IMR-90 (cell line): ENCODE results near the gene PRTFDC1. TPM values are rescaled to one million over a fixed set of nuclear protein-coding genes. Genes with fewer than 3 reads are reported as not detected.

Experiments
- ATAC-seq: fragments of 200-7000 bp; cut with Tn5 transposase; 2 replicates; pipeline ENCODE4 v1.9.1; 2020; ENCODE audit warnings: low read depth, mild to moderate bottlenecking, moderate library complexity
- BruUV-seq: library from RNA; stranded (reverse); fragments of 400-500 nt; replicated peaks from 2 replicates; lab custom pipeline; 2021; lab: Mats Ljungman, UMichigan
- CTCF ChIA-PET: fragments of 300-600 bp; formaldehyde crosslinking; extraction: SDS; loops from one replicate; lab custom pipeline; 2021; ENCODE audit warnings: antibody characterized with exemption; lab: Yijun Ruan, JAX
- POLR2A ChIA-PET: fragments of 300-600 bp; sonication (Branson Sonifier 250); formaldehyde crosslinking; loops from one replicate; lab custom pipeline; 2022; ENCODE audit warnings: antibody characterized with exemption; ENCODE audit not compliant: unreplicated experiment; lab: Charles Lee
- DNase-seq: peaks from one replicate; pipeline ENCODE4 v3.0.0; 2013
- H2AFZ ChIP-seq: replicated peaks from 2 replicates; pipeline ENCODE3; 2013; ENCODE audit warnings: low read length, mild to moderate bottlenecking; ENCODE audit not compliant: poor library complexity
- H2AK5ac ChIP-seq: 2 replicates; pipeline ENCODE4 v1.6.1; 2013; ENCODE audit warnings: low read depth, low read length, inconsistent platforms
- H2AK9ac ChIP-seq: replicated peaks from 2 replicates; pipeline ENCODE3; 2013; ENCODE audit warnings: mild to moderate bottlenecking, low read depth, low read length, moderate library complexity; ENCODE audit not compliant: poor library complexity
- H2BK120ac ChIP-seq: 2 replicates; pipeline ENCODE4 v1.6.1; 2013; ENCODE audit warnings: low read depth, low read length, inconsistent platforms
- H2BK15ac ChIP-seq: 3 replicates; pipeline ENCODE4 v1.6.1; 2013; ENCODE audit warnings: low read depth, low read length, inconsistent platforms
- H2BK20ac ChIP-seq: 2 replicates; pipeline ENCODE4 v1.6.1; 2013; ENCODE audit warnings: low read depth, mild to moderate bottlenecking, inconsistent platforms, low read length, moderate library complexity
- H2BK5ac ChIP-seq: 2 replicates; pipeline ENCODE4 v1.6.1; 2013; ENCODE audit warnings: mild to moderate bottlenecking, low read depth, low read length, inconsistent platforms; ENCODE audit not compliant: poor library complexity, severe bottlenecking
- H3K14ac ChIP-seq: replicated peaks from 2 replicates; pipeline ENCODE4 v1.6.1; 2013; ENCODE audit warnings: low read depth, low read length, inconsistent platforms
- H3K18ac ChIP-seq: 2 replicates; pipeline ENCODE4 v1.6.1; 2013; ENCODE audit warnings: low read depth, low read length, control low read depth
- H3K23ac ChIP-seq: 2 replicates; pipeline ENCODE4 v1.6.1; 2013; ENCODE audit warnings: low read depth, low read length, inconsistent platforms
- H3K27ac ChIP-seq: 2 replicates; pipeline ENCODE4 v1.5.1; 2013; ENCODE audit warnings: mild to moderate bottlenecking, control low read depth, low read length; ENCODE audit not compliant: insufficient read depth
- H3K27me3 ChIP-seq: 2 replicates; pipeline ENCODE4 v1.6.1; 2013; ENCODE audit warnings: low read length; ENCODE audit not compliant: control insufficient read depth, insufficient read depth
- H3K36me3 ChIP-seq: 2 replicates; pipeline ENCODE4 v1.6.1; 2013; ENCODE audit warnings: low read length, mixed read lengths; ENCODE audit not compliant: control insufficient read depth, insufficient read depth
- H3K4ac ChIP-seq: 2 replicates; pipeline ENCODE4 v1.6.1; 2013; ENCODE audit warnings: low read depth, low read length, inconsistent platforms
- H3K4me1 ChIP-seq: 2 replicates; pipeline ENCODE4 v1.6.1; 2013; ENCODE audit warnings: low read length, mixed read lengths; ENCODE audit not compliant: control insufficient read depth, insufficient read depth
- H3K4me2 ChIP-seq: 2 replicates; pipeline ENCODE4 v1.6.1; 2013; ENCODE audit warnings: low read depth, mild to moderate bottlenecking, control low read depth, low read length, moderate library complexity
- H3K4me3 ChIP-seq: 2 replicates; pipeline ENCODE4 v1.5.1; 2013; ENCODE audit warnings: low read depth, mild to moderate bottlenecking, control low read depth, low read length, moderate library complexity; ENCODE audit not compliant: insufficient read depth
- H3K56ac ChIP-seq: 2 replicates; pipeline ENCODE4 v1.6.1; 2013; ENCODE audit warnings: low read length, inconsistent platforms; ENCODE audit not compliant: insufficient read depth; ENCODE audit errors: extremely low read depth
- H3K79me1 ChIP-seq, 2 experiments: 2 replicates each; pipeline ENCODE4 v1.6.1; 2013; ENCODE audit warnings: low read length in 2 of 2, inconsistent platforms in 1 of 2, low read depth in 1 of 2
- H3K9ac ChIP-seq: 2 replicates; pipeline ENCODE4 v1.6.1; 2013; ENCODE audit warnings: low read depth, low read length, control low read depth
- H3K9me1 ChIP-seq: 2 replicates; pipeline ENCODE4 v1.6.1; 2013; ENCODE audit warnings: low read length, inconsistent platforms; ENCODE audit not compliant: insufficient read depth
- H3K9me3 ChIP-seq: 2 replicates; pipeline ENCODE4 v1.6.1; 2013; ENCODE audit warnings: low read length; ENCODE audit not compliant: control insufficient read depth, insufficient read depth
- H4K20me1 ChIP-seq: 2 replicates; pipeline ENCODE4 v1.6.1; 2013; ENCODE audit warnings: low read length, inconsistent platforms; ENCODE audit not compliant: insufficient read depth
- H4K5ac ChIP-seq: 2 replicates; pipeline ENCODE4 v1.6.1; 2013; ENCODE audit warnings: mild to moderate bottlenecking, low read depth, low read length, control low read depth
- H4K8ac ChIP-seq, 2 experiments: 2 replicates each; pipeline ENCODE4 v1.6.1; 2013; ENCODE audit warnings: low read depth in 2 of 2, low read length in 2 of 2, control low read depth in 1 of 2, inconsistent platforms in 1 of 2
- H4K91ac ChIP-seq: 2 replicates; pipeline ENCODE4 v1.6.1; 2013; ENCODE audit warnings: low read depth, low read length, inconsistent platforms; ENCODE audit not compliant: insufficient read depth
- CEBPB ChIP-seq: IDR thresholded peaks from 2 replicates; pipeline ENCODE4 v1.6.1; 2012; ENCODE audit warnings: low read depth, low read length, improper control_type of control experiment
- CHD1 ChIP-seq: IDR thresholded peaks from 2 replicates; pipeline ENCODE4 v1.6.1; 2012; ENCODE audit warnings: low read depth, low read length, improper control_type of control experiment
- CTCF ChIP-seq: conservative IDR thresholded peaks from 2 replicates; pipeline ENCODE4 v1.5.1; 2012; ENCODE audit warnings: mild to moderate bottlenecking, low read depth, low read length, improper control_type of control experiment
- FOS ChIP-seq: fragments of 150-350 bp; IDR thresholded peaks from 2 replicates; pipeline ENCODE4 v1.6.1; 2016; ENCODE audit warnings: low read depth, low read length
- MXI1 ChIP-seq: IDR thresholded peaks from 2 replicates; pipeline ENCODE4 v1.6.1; 2012; ENCODE audit warnings: low read depth, mild to moderate bottlenecking, low read length, moderate library complexity, borderline replicate concordance
- NFE2L2 ChIP-seq: fragments of 150-350 bp; IDR thresholded peaks from 2 replicates; pipeline ENCODE4 v1.6.1; 2016; ENCODE audit warnings: low read depth, mild to moderate bottlenecking, low read length
- POLR2A ChIP-seq: IDR thresholded peaks from 2 replicates; pipeline ENCODE4 v1.6.1; 2012; ENCODE audit warnings: mild to moderate bottlenecking, low read depth, low read length
- RAD21 ChIP-seq: IDR thresholded peaks from 2 replicates; pipeline ENCODE4 v1.6.1; 2012; ENCODE audit warnings: low read length, improper control_type of control experiment
- RCOR1 ChIP-seq: IDR thresholded peaks from 2 replicates; pipeline ENCODE4 v1.6.1; 2012; ENCODE audit warnings: mild to moderate bottlenecking, low read length, improper control_type of control experiment; ENCODE audit not compliant: insufficient replicate concordance
- RFX5 ChIP-seq: IDR thresholded peaks from 2 replicates; pipeline ENCODE4 v1.8.0; 2012; ENCODE audit warnings: low read depth, mild to moderate bottlenecking, low read length, moderate library complexity
- USF2 ChIP-seq: fragments of 150-350 bp; IDR thresholded peaks from 2 replicates; pipeline ENCODE4 v1.6.1; 2017; ENCODE audit warnings: mild to moderate bottlenecking, antibody characterized with exemption, low read length, low read depth
- WGBS, 2 experiments: methylation state at CpG; one replicate each; pipeline versions ENCODE4 v1.1.5 to v1.1.7; 2013; ENCODE audit warnings: missing lambda C conversion rate in 2 of 2; ENCODE audit not compliant: insufficient read length in 1 of 2; ENCODE audit errors: extremely low coverage in 2 of 2; 5-methylcytosine and 5-hydroxymethylcytosine counted together
- dilution Hi-C: fragments of 300-500 bp; cut with HindIII; formaldehyde crosslinking; loops from one replicate; pipeline ENCODE4 v1.14.3; 2018; ENCODE audit warnings: low sequenced_read_pairs; ENCODE audit not compliant: unreplicated experiment
- in situ Hi-C: fragments of 300-500 bp; cut with MboI; formaldehyde crosslinking; loops from 3 replicates; pipeline ENCODE4 v1.14.3; 2019; ENCODE audit warnings: low sequenced_read_pairs, inconsistent platforms, mixed read lengths
- intact Hi-C: fragments of 100-400 bp; cut with micrococcal nuclease; formaldehyde crosslinking; loops from 2 replicates; pipeline ENCODE4 v1.10.0; 2022
- polyA plus RNA-seq, 3 experiments: library from polyadenylated mRNA; depleted of rRNA; stranded (reverse); fragments of >200 nt; gene quantifications; 2 replicates each; pipeline ENCODE4 v1.2.3, GENCODE V29; 2012; ENCODE audit warnings: low replicate concordance in 1 of 3
- total RNA-seq: library from RNA; depleted of rRNA; stranded (reverse); fragments of >200 nt; gene quantifications from 2 replicates; pipeline ENCODE4 v1.2.3, GENCODE V29; 2012

Gene PRTFDC1
- total and polyA plus RNA-seq, 2 of the 4 experiments (the other 2 are of a cell fraction) = 12.3 to 17.9 TPM

GRCh38 chr10:24862589-24862988, 89.8 kb downstream of the PRTFDC1 start:
- no peak overlapping the region for H4K5ac ChIP-seq
- H3K9me3 ChIP-seq = no peaks in the 10 kb centered on the region
- intact Hi-C loops = no loop called here
- no peaks in the 10 kb centered on the region for H3K36me3 ChIP-seq
- no peak overlapping the region for H2AK9ac ChIP-seq
- H2AFZ ChIP-seq = no peak overlapping the region
- H4K8ac ChIP-seq = no peak overlapping the region
- no peak overlapping the region for H3K4me2 ChIP-seq
- POLR2A ChIA-PET = no interaction called here
- no peak for TF ChIP-seq RAD21
- TF ChIP-seq RCOR1 = no peak
- TF ChIP-seq RFX5 = no peak
- TF ChIP-seq USF2 = no peak
- no peak for TF ChIP-seq NFE2L2
- no peak for TF ChIP-seq CEBPB
- no peak for TF ChIP-seq CTCF
- TF ChIP-seq MXI1 = no peak
- TF ChIP-seq POLR2A = no peak
- TF ChIP-seq CHD1 = no peak
- no peak for TF ChIP-seq FOS
- ATAC-seq (no peak), DNase-seq (no peak)
- CTCF ChIA-PET = no interaction called here
- H2BK15ac ChIP-seq = no peak overlapping the region
- in situ Hi-C loops = no loop called here
- H3K18ac ChIP-seq = no peak overlapping the region
- H3K27ac ChIP-seq = no peak overlapping the region
- H3K79me1 ChIP-seq = peaks cover 0 to 4% of the 10 kb centered on the region in 2 experiments; a peak in 1 of 4 replicates
- H3K9ac ChIP-seq = no peak overlapping the region
- H3K4me1 ChIP-seq = peaks cover 13% of the 10 kb centered on the region
- H3K27me3 ChIP-seq = no peaks in the 10 kb centered on the region
- H3K56ac ChIP-seq = no peak overlapping the region
- BruUV-seq = no TSS peak
- no peak overlapping the region for H3K4me3 ChIP-seq
- dilution Hi-C loops = no loop called here
- H2AK5ac ChIP-seq = no peak overlapping the region
- H3K23ac ChIP-seq = no peak overlapping the region
- no peak overlapping the region for H2BK5ac ChIP-seq
- no peak overlapping the region for H4K91ac ChIP-seq
- H4K20me1 ChIP-seq = no peaks in the 10 kb centered on the region
- H2BK120ac ChIP-seq = no peak overlapping the region
- H3K14ac ChIP-seq = no peak overlapping the region
- no peak overlapping the region for H2BK20ac ChIP-seq
- H3K9me1 ChIP-seq = peaks cover 15% of the 10 kb centered on the region
- H3K4ac ChIP-seq = no peak overlapping the region
- no CpG with 5 or more reads among the region's 3 CpGs for WGBS, 2 experiments
